Measurements from ENCODE around the gene KRTAP6-2.

Gene KRTAP6-2

GRCh38 chr21:30563630-30564029 is 35.1 kb downstream of the KRTAP6-2 start:
- DNase-seq = no peak

GRCh38 chr21:30563072-30563471 is 35.6 kb downstream of the KRTAP6-2 start:
- no peak for DNase-seq

DNA sequence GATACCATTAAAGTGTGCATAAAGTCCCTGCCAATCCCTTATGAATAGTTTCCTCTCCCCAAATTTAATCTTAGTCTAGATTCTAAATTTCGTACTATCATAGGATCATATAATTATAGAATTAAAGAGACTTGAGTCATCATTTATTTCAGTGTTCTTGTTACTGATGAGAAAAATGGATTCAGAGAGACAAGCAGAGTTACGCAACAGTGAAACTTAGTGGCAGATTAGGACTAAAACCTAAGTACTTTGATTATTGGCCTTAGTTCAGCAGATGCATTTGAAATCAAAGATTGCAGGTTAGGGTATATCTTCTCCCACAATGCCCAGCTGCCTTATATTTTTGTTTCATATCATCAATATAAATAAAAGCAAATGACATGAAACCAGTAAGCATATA is 36.7 kb downstream of the KRTAP6-2 start:
- DNase-seq = no peak

DNA sequence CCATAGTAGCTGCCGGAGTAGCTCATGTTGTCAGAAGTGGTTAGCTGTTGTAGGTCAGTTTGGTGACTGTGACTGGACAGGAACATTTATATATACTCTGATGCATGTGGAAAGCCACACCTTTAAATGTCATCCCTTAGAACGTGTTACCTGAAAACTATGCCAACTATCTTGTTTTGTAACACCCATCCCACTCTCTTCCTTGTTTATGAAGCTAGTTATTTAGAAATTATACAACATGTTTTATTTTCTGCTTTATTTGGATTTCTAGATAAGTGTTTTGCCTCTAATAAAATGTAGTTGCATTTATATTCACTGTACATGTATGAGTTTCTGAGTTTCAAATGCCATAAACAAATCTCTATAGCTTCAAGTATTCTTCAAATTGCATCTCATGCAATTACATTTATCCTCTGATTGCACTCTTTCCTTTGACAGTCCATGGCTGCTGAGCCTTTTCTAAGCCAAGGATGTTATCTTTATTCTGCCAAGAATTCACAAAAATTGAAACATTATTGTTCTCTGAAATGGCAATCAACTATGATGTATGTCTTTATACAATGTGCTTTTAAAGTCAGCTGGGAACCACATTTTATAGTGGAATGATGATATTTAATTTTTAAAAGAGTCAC is 37.3 kb downstream of the KRTAP6-2 start, which contains the start of gene KRTAP19-7:
TSS of gene KRTAP19-7 (minus strand) at position 51 of the 632 bp plus-strand sequence. CDS start at position 26, 25 bp downstream.
- no peak for DNase-seq

GRCh38 chr21:30555095-30555494 is 43.6 kb downstream of the KRTAP6-2 start:
- no peak for DNase-seq

DNA sequence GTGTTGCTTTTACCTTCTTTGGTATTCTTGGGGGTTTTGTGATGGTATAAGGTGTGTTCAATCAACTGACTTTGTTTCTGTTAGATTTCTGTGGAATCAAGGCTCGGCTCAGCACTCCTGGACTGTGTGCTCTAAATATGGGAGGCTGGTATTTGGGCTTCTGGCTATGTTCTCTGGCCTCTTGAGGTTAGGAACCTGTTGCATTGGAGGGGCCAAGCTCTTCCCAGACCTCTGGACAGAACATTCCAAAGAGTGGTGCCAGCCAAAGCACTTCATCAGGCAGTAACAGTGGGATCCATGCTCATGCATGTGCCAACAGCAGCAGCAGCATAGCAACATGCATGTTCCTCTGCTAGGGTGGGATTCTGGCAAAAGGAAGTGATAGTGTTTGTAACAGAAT is 45.9 kb downstream of the KRTAP6-2 start:
- DNase-seq = no peak

All from activated T-cell treated with anti-CD3 and anti-CD28 coated beads, Interleukin-2, amount 50 U/mL, for 1 hour (primary cell).